ENCODE data around the gene GADD45GIP1. TPM values are rescaled to one million over a fixed set of nuclear protein-coding genes. Genes with fewer than 3 reads are reported as not detected.

Gene GADD45GIP1
- total RNA-seq, 2 donors from 2014 or later: 29.9 to 58.7 TPM

DNA sequence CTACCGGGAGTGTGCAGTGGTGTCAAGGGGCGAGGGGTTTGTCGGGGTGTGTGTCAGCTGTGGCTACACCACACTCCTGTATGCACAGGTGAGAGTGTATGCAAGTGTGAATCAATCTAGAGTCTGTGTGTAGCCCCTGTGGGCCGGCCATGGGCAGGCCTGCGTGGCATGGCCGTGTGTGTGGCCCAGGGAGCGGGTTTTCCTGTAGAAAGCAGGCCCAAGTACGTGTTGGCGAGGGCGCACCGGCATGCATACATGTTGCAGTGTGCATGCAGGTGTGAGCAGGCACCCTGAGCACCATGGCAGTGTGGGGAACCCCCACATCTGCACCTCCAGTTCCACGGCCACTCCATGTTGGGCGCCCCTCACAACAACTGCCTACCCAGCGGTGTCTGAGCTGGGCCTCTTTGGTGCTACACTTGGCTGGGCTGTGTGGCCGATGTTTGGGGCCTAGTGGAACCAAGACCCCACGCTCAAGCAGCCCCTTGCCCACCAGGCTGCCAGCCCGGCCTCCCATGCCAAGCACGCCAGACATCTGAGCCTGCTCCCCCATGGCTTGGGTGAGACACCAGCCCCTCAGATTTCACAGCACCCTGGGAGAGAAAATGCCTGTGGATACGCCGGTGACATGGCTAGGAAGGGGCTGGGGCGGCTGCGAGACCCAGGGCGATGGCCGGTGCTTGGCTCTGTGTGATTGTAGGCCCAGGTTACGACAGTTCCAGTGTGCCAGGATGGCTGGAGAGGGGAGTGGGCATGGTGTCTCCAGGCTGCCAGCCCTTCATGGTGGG, 40.4 kb upstream of the GADD45GIP1 start:
- Histone ChIP-seq H3K9me3 (no peaks in the 10 kb centered on the region), H3K27ac (peak overlapping the region; percentile 96 to 97), H3K36me3 (no peaks in the 10 kb centered on the region), H3K27me3 (replicated peaks; ENCODE audit: insufficient read depth) (no peaks in the 10 kb centered on the region), H3K4me3 (peak overlapping the region; percentile 78 to 87), H3K4me1 (replicated peaks) (peaks cover 25% of the 10 kb centered on the region)
- WGBS: 18% methylated on average over 19 of the region's 25 CpGs
- DNase-seq (ENCODE audit: low spot score): no peak
- TF ChIP-seq CTCF (IDR thresholded peaks at IDR 0.05) (no peak), POLR2AphosphoS5 (IDR thresholded peaks at IDR 0.05) (no peak), POLR2A (IDR thresholded peaks at IDR 0.05) (no peak)
- intact Hi-C loops (cut with DNase I): loop anchor here (2.0 kb wide), 2 partner anchors 21 to 63 kb away; no protein-coding TSS in a partner anchor

DNA sequence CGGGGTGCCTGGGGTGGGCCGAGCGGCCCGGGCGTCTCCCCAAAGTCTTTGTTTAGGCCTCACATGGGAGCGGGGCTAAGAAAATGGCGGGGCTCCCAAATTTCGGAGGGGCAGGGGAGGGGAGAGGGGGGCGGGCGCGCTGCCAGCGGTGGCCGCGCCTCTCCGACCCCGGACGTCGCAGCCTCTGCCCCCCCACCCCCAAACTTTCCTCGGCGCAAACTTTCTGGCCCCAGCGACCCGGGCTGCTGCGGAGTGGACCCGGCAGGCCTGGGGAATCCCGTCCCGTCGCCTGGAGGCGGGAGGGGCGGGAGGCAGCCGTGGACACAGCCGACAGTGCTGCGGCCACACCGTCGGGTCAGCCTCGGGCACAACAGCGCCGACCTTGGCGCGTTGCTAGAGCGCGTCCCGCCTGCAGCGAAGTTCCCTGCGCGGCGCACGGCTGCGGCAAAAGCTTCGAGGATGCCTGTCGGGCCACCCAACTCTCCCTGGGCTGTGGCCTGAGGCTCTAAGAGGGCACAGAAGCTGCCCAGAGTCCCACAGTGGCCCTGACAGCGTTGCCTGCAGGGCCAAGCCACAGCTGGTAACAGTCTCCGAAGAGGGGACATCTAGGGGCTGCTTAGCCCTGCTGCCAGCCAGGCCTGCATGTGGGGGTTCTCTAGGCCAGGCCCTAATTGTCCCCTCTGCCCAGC, 39.5 kb upstream of the GADD45GIP1 start:
- H3K36me3 ChIP-seq: no peaks in the 10 kb centered on the region
- H3K9me3 ChIP-seq: no peaks in the 10 kb centered on the region
- intact Hi-C loops (cut with DNase I): loop anchor here (2.0 kb wide), 2 partner anchors 22 to 64 kb away; no protein-coding TSS in a partner anchor
- WGBS: 4% methylated on average over 32 of the region's 52 CpGs
- peak overlapping the region; percentile 96 to 97 for H3K27ac ChIP-seq
- peaks cover 25% of the 10 kb centered on the region for H3K4me1 ChIP-seq (replicated peaks)
- peak overlapping the region; percentile 78 to 87 for H3K4me3 ChIP-seq
- DNase-seq (ENCODE audit: low spot score): no peak
- TF ChIP-seq CTCF (IDR thresholded peaks at IDR 0.05) (peak in 1 of 4 experiments; percentile 17), POLR2AphosphoS5 (IDR thresholded peaks at IDR 0.05) (no peak)
- no peaks in the 10 kb centered on the region for H3K27me3 ChIP-seq (replicated peaks; ENCODE audit: insufficient read depth)

GRCh38 chr19:12995596-12996405, 38.8 kb upstream of the GADD45GIP1 start:
- Histone ChIP-seq H3K36me3 (no peaks in the 10 kb centered on the region), H3K4me3 (peak overlapping the region; percentile 78 to 87), H3K27me3 (replicated peaks; ENCODE audit: insufficient read depth) (no peaks in the 10 kb centered on the region), H3K4me1 (replicated peaks) (peaks cover 25% of the 10 kb centered on the region), H3K9me3 (no peaks in the 10 kb centered on the region), H3K27ac (peak overlapping the region; percentile 96 to 97)
- intact Hi-C loops (cut with DNase I): loop anchor here (2.0 kb wide), 2 partner anchors 23 to 65 kb away; no protein-coding TSS in a partner anchor
- TF ChIP-seq POLR2A (IDR thresholded peaks at IDR 0.05): no peak
- TF ChIP-seq CTCF (IDR thresholded peaks at IDR 0.05): peak in 1 of 4 experiments; percentile 6
- TF ChIP-seq POLR2AphosphoS5 (IDR thresholded peaks at IDR 0.05): no peak
- no peak for DNase-seq (ENCODE audit: low spot score)
- 0% methylated on average over 3 of the region's 129 CpGs for whole genome bisulfite sequencing

DNA sequence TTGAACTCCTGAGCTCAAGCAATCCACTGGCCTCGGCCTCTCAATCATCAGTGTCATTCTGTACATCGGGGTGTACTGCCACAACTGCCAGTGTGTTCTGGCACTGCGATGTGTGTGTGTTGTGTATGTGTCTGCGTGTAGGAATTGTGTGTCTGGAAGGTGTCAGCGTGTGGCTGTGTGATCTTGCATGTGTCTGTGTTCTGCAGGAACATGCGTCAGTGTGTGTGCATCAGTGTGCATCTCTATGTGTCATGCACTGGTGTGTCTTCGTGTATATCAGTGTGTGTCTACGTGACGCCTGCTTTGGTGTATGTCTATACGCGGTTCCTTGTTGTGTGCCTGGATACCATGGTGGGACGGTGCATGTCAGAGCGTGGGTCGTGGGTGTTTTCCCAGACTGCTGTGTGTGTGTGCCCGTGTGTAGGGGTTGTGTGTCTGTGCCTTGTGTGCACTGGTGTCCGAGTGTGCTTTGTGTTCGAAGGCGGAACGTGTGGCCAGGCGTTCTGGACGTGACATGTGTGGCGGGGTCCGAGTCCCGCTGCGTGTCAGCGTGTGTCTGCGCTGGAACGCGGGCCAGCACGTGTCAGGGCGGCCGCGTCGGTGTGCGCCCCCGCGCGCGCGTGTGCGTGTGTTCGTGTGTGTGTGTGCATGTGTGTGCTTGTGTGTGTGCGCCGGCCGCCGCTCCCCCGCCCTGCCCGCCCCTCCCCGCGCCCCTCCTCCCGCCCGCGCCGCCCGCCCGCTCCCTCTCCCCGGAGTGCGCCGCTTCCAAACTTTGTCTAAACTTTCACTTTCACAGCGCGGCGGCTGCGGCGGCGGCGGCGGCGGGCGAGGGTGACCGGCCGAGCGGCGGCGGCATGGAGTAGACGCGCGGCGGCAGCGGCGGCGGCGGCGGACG, 37.9 kb upstream of the GADD45GIP1 start, which contains the start of gene NFIX:
Gene NFIX (plus strand): TSS at position 775 of the 895 bp plus-strand sequence. CDS start 363 bp downstream, outside the sequence.
- Histone ChIP-seq H3K9me3 (no peaks in the 10 kb centered on the region), H3K27me3 (replicated peaks; ENCODE audit: insufficient read depth) (no peaks in the 10 kb centered on the region), H3K4me1 (replicated peaks) (peaks cover 16% of the 10 kb centered on the region), H3K36me3 (no peaks in the 10 kb centered on the region), H3K27ac (peak within 1 kb of the TSS; percentile 96 to 97), H3K4me3 (peak within 1 kb of the TSS; percentile 78 to 87)
- intact Hi-C loops (cut with DNase I): no loop called here
- no peak for DNase-seq (ENCODE audit: low spot score)
- TF ChIP-seq POLR2A (IDR thresholded peaks at IDR 0.05) (no peak), POLR2AphosphoS5 (IDR thresholded peaks at IDR 0.05) (peak; percentile 3)
- 16% methylated on average over 46 of the region's 84 CpGs for WGBS
